Bronchial epithelial cell (primary cell): ENCODE measurements around the gene CXCR3. TPM values are rescaled to one million over a fixed set of nuclear protein-coding genes. Genes with fewer than 3 reads are reported as not detected.
"Not testable (repeated sequence)": the region's sequence is repeated elsewhere in the genome, so short reads cannot be mapped to it uniquely, and the experiment has no call there.

Experiments
- DNase-seq: peaks from one replicate; pipeline ENCODE4 v3.0.0-alpha.2; 2010; ENCODE audit warnings: low read depth
- FAIRE-seq: peaks from 2 replicates; lab custom pipeline; 2011; peaks lifted over from hg19 to GRCh38; lab: Jason Lieb, UNC
- H3K27me3 ChIP-seq: 2 replicates; pipeline ENCODE4 v1.5.1; 2011; ENCODE audit warnings: low read length; ENCODE audit not compliant: control insufficient read depth, insufficient read depth
- H3K36me3 ChIP-seq: 2 replicates; pipeline ENCODE4 v1.5.1; 2011; ENCODE audit warnings: low read length; ENCODE audit not compliant: control insufficient read depth, insufficient read depth
- H3K4me3 ChIP-seq: 2 replicates; pipeline ENCODE4 v1.5.1; 2011; ENCODE audit warnings: mild to moderate bottlenecking, low read depth, low read length, control low read depth
- CTCF ChIP-seq: IDR thresholded peaks from 2 replicates; pipeline ENCODE4 v1.5.1; 2011; ENCODE audit warnings: mild to moderate bottlenecking, moderate library complexity, low read length, control low read depth, inconsistent platforms; ENCODE audit not compliant: insufficient read depth, severe bottlenecking
- total RNA-seq: library from RNA; depleted of rRNA; stranded (reverse); fragments of >200 nt; gene quantifications from 2 replicates; pipeline ENCODE4 v1.2.1, GENCODE V29; 2014

Gene CXCR3
- total RNA-seq, 1 donor from 2014 or later: not detected

DNA sequence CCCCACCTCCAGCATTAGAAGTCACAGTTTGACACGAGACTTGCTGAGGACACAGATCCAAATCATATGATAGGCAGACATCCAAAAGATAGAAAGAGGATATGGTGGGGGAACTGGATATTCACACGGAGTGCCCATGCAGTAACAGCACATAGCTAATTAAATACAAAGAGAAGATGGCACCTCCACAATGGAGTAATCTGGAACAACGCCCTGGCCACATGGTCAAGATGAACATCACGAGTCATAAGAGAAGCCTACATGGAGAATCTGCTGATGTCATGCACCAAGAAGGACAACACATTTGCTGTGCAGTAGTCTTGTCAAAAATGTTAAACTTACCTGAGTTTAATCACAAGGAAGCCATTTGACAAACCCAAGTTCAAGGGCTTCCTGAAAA is 39.0 kb upstream of the CXCR3 start:
- no peaks in the 10 kb centered on the region for H3K36me3 ChIP-seq
- no peak overlapping the region for H3K4me3 ChIP-seq
- FAIRE-seq (no peak), DNase-seq (no peak)
- H3K27me3 ChIP-seq: no peaks in the 10 kb centered on the region
- TF ChIP-seq CTCF: no peak

DNA sequence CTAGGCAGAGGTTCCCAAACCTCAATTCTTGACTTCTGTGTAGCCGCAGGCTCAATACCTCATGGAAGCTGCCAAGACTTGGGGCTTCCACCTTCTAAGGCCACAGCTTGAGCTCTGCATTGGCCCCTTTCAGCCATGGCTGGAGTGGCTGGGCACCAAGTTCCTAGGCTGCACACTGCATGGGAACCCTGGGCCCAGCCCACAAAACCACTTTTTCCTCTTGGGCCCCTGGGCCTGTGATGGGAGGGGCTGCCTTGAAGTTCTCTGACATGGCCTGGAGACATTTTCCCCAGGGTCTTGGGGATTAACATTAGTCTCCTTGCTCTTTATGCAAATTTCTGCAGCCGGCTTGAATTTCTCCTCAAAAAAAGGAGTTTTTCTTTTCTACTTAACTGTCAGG is 35.0 kb upstream of the CXCR3 start:
- Histone ChIP-seq H3K4me3 (no peak overlapping the region), H3K36me3 (no peaks in the 10 kb centered on the region), H3K27me3 (no peaks in the 10 kb centered on the region)
- DNase-seq: no peak
- FAIRE-seq: no peak
- no peak for TF ChIP-seq CTCF

- peak; percentile 52 for TF ChIP-seq CTCF
- H3K27me3 ChIP-seq: no peaks in the 10 kb centered on the region
- DNase-seq (peak; percentile 46), FAIRE-seq (no peak)
- no peaks in the 10 kb centered on the region for H3K36me3 ChIP-seq
- H3K4me3 ChIP-seq: no peak overlapping the region
Measured at GRCh38 chrX:71652405-71652804, 34.1 kb upstream of the CXCR3 start.

- peak; percentile 7 for TF ChIP-seq CTCF
- Histone ChIP-seq H3K4me3 (no peak overlapping the region), H3K27me3 (no peaks in the 10 kb centered on the region), H3K36me3 (no peaks in the 10 kb centered on the region)
- DNase-seq: no peak
- no peak for FAIRE-seq
Measured at GRCh38 chrX:71650333-71650969, 32.1 kb upstream of the CXCR3 start.

- H3K27me3 ChIP-seq, DNase-seq, H3K4me3 ChIP-seq, H3K36me3 ChIP-seq, FAIRE-seq: not testable (repeated sequence)
Measured at GRCh38 chrX:71644406-71644805, 26.1 kb upstream of the CXCR3 start.

DNA sequence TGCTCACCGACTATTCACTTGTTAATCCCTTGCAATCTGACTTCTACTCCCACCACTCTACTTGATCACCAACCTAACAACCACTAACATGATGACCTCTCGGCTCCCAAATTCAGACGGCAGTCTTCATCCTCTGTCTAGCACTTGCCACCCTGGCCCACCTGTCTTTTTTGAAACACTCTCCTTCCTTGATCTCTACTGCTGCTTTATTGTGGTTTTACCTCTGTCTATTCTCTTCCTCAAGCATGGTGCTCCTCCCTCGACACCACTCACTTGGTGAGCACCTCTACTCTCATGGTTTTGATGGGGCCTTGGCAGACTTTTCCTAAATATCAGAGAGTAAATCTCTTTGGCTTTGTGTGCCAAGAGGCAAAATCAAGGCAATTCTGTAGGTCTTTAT is 21.7 kb upstream of the CXCR3 start:
- no peak overlapping the region for H3K4me3 ChIP-seq

More for the DNA sequence above, 21.7 kb upstream of the CXCR3 start:
- FAIRE-seq (no peak), DNase-seq (no peak)
- Histone ChIP-seq H3K36me3 (no peaks in the 10 kb centered on the region), H3K27me3 (no peaks in the 10 kb centered on the region)
- TF ChIP-seq CTCF: no peak
